WTC11 (cell line): ENCODE results near the gene PLLP. TPM values are rescaled to one million over a fixed set of nuclear protein-coding genes. Genes with fewer than 3 reads are reported as not detected.

Experiments
- ATAC-seq: fragments of 200-7000 bp; cut with Tn5 transposase; 2 replicates; pipeline ENCODE4 v1.10.0; 2021; ENCODE audit warnings: mild to moderate bottlenecking, moderate library complexity
- CTCF ChIA-PET: fragments of 300-600 bp; sonication (Branson Sonifier 250); formaldehyde crosslinking; loops from one replicate; lab custom pipeline; 2021; ENCODE audit warnings: antibody characterized with exemption; lab: Charles Lee
- POLR2A ChIA-PET: fragments of 350-600 bp; sonication (Branson Sonifier 250); formaldehyde crosslinking; loops from one replicate; lab custom pipeline; 2021; ENCODE audit warnings: antibody characterized with exemption; lab: Charles Lee
- DNase-seq: peaks from one replicate; pipeline ENCODE4 v3.0.0; 2021; ENCODE audit warnings: low spot score
- H3K27ac Mint-ChIP-seq: 2 replicates; pipeline ENCODE4 v1.8.0; 2021; ENCODE audit warnings: mixed read lengths
- H3K27me3 Mint-ChIP-seq: 2 replicates; pipeline ENCODE4 v1.8.0; 2021; ENCODE audit warnings: low read depth, mild to moderate bottlenecking, moderate library complexity, mixed read lengths
- H3K36me3 Mint-ChIP-seq: 2 replicates; pipeline ENCODE4 v1.8.0; 2021; ENCODE audit warnings: mixed read lengths
- H3K4me1 Mint-ChIP-seq: 2 replicates; pipeline ENCODE4 v1.8.0; 2022; ENCODE audit warnings: mixed read lengths
- H3K4me3 Mint-ChIP-seq: 2 replicates; pipeline ENCODE4 v1.8.0; 2021; ENCODE audit warnings: mild to moderate bottlenecking, moderate library complexity, mixed read lengths
- H3K9me3 Mint-ChIP-seq: 2 replicates; pipeline ENCODE4 v1.8.0; 2021; ENCODE audit warnings: mixed read lengths
- CREM ChIP-seq: sonication (generic); formaldehyde crosslinking; IDR thresholded peaks from 2 replicates; pipeline ENCODE4 v1.8.1; 2022; ENCODE audit warnings: mild to moderate bottlenecking, missing genetic modification reagents, moderate library complexity
- ESRRA ChIP-seq: sonication (generic); formaldehyde crosslinking; IDR thresholded peaks from 2 replicates; pipeline ENCODE4 v1.8.1; 2022; ENCODE audit warnings: mild to moderate bottlenecking, missing genetic modification reagents, borderline replicate concordance
- JAZF1 ChIP-seq: fragments of 250-450 bp; sonication (Bioruptor Pico); IDR thresholded peaks from 2 replicates; pipeline ENCODE4 v1.9.0; 2021; ENCODE audit warnings: moderate library complexity, mild to moderate bottlenecking, inconsistent platforms
- KAT7 ChIP-seq: sonication (generic); formaldehyde crosslinking; IDR thresholded peaks from 2 replicates; pipeline ENCODE4 v1.8.1; 2023; ENCODE audit warnings: missing genetic modification reagents, mild to moderate bottlenecking, borderline replicate concordance
- NFE2L1 ChIP-seq: sonication (generic); formaldehyde crosslinking; IDR thresholded peaks from 2 replicates; pipeline ENCODE4 v1.8.1; 2023; ENCODE audit warnings: missing genetic modification reagents
- NFYB ChIP-seq: sonication (generic); formaldehyde crosslinking; conservative IDR thresholded peaks from 2 replicates; pipeline ENCODE4 v1.8.0; 2022; ENCODE audit warnings: low read depth, missing genetic modification reagents
- TCF7 ChIP-seq: sonication (generic); formaldehyde crosslinking; IDR thresholded peaks from 2 replicates; pipeline ENCODE4 v1.8.0; 2022; ENCODE audit warnings: mild to moderate bottlenecking, low read depth, missing genetic modification reagents, moderate library complexity
- TP53 ChIP-seq: sonication (generic); formaldehyde crosslinking; IDR thresholded peaks from 2 replicates; pipeline ENCODE4 v1.8.1; 2023; ENCODE audit warnings: mild to moderate bottlenecking, missing genetic modification reagents
- ZNF121 ChIP-seq: sonication (generic); formaldehyde crosslinking; IDR thresholded peaks from 2 replicates; pipeline ENCODE4 v1.8.0; 2023; ENCODE audit warnings: missing genetic modification reagents
- ZNF317 ChIP-seq: sonication (generic); formaldehyde crosslinking; IDR thresholded peaks from 2 replicates; pipeline ENCODE4 v1.8.1; 2023; ENCODE audit warnings: low read depth, mild to moderate bottlenecking, moderate library complexity, missing genetic modification reagents, borderline replicate concordance
- total RNA-seq: library from RNA; stranded (reverse); gene quantifications from 3 replicates; pipeline ENCODE4 v1.2.3, GENCODE V29; 2021
- TF ChIP-seq, protein P1 (sequence below): fragments of 250-450 bp; sonication (Bioruptor Pico); IDR thresholded peaks from 2 replicates; pipeline ENCODE4 v1.9.0; 2021; ENCODE audit warnings: mild to moderate bottlenecking
- TF ChIP-seq, protein P2 (sequence below): sonication (generic); formaldehyde crosslinking; IDR thresholded peaks from 2 replicates; pipeline ENCODE4 v1.8.0; 2023; ENCODE audit warnings: missing genetic modification reagents
- TF ChIP-seq, protein P3 (sequence below): sonication (generic); formaldehyde crosslinking; IDR thresholded peaks from 2 replicates; pipeline ENCODE4 v1.8.0; 2023; ENCODE audit warnings: mild to moderate bottlenecking, missing genetic modification reagents
- TF ChIP-seq, protein P4 (sequence below): sonication (generic); formaldehyde crosslinking; IDR thresholded peaks from 2 replicates; pipeline ENCODE4 v1.8.1; 2022; ENCODE audit warnings: low read depth, mild to moderate bottlenecking, moderate library complexity, missing genetic modification reagents, borderline replicate concordance

The PLLP gene
- total RNA-seq, 1 experiment from 2014 or later, result 2.8 TPM

DNA sequence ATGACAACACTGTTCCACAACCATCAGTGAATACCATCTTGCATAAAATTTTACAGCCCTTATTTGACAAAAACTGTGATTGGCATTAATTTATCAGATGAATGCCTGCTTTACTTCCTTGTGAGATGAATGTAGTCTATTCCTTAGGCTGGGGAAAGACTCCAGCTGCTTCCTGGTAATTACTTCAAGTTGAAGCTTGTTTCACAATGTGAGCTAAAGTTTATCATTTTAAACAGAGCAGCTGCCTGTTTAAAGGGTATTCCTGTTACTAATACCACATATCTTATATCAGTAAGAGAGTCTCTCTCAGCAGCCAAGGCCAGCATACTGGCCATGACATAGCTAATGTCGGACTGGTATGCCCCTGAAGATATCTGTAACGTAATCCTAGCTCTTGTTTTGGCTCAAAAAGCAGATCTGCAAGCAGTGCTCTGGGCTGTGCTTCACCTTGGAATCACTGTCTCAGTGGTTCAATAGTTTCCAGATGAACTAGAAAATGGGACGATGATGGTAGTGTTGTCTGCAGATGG, 52.6 kb downstream of the PLLP start:
- H3K9me3 Mint-ChIP-seq, result no peaks in the 10 kb centered on the region
- H3K4me3 Mint-ChIP-seq, result no peak overlapping the region
- ChIA-PET CTCF (interaction anchor here (0.6 kb wide), 1 partner anchor 289 kb away, joined by 5 read pairs; no protein-coding TSS in a partner anchor), POLR2A (no interaction called here)
- H3K27me3 Mint-ChIP-seq, result no peaks in the 10 kb centered on the region
- H3K4me1 Mint-ChIP-seq, result no peaks in the 10 kb centered on the region
- H3K36me3 Mint-ChIP-seq, result peaks cover 55% of the 10 kb centered on the region
- no peak overlapping the region for H3K27ac Mint-ChIP-seq
- DNase-seq, result no peak
- ATAC-seq, result no peak
- TF ChIP-seq, protein P1, sequence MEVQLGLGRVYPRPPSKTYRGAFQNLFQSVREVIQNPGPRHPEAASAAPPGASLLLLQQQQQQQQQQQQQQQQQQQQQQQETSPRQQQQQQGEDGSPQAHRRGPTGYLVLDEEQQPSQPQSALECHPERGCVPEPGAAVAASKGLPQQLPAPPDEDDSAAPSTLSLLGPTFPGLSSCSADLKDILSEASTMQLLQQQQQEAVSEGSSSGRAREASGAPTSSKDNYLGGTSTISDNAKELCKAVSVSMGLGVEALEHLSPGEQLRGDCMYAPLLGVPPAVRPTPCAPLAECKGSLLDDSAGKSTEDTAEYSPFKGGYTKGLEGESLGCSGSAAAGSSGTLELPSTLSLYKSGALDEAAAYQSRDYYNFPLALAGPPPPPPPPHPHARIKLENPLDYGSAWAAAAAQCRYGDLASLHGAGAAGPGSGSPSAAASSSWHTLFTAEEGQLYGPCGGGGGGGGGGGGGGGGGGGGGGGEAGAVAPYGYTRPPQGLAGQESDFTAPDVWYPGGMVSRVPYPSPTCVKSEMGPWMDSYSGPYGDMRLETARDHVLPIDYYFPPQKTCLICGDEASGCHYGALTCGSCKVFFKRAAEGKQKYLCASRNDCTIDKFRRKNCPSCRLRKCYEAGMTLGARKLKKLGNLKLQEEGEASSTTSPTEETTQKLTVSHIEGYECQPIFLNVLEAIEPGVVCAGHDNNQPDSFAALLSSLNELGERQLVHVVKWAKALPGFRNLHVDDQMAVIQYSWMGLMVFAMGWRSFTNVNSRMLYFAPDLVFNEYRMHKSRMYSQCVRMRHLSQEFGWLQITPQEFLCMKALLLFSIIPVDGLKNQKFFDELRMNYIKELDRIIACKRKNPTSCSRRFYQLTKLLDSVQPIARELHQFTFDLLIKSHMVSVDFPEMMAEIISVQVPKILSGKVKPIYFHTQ (CRISPR knock-in tag), result no peak
- TF ChIP-seq, all 79 proteins: peak for 0

- TF ChIP-seq NFE2L1 (CRISPR knock-in tag) (no peak), TCF7 (CRISPR knock-in tag) (no peak), ESRRA (no peak), JAZF1 (CRISPR knock-in tag) (no peak), CREM (no peak), TP53 (CRISPR knock-in tag) (no peak), KAT7 (no peak), ZNF121 (CRISPR knock-in tag) (no peak), NFYB (CRISPR knock-in tag) (no peak), ZNF317 (CRISPR knock-in tag) (no peak)
- TF ChIP-seq, protein P2, sequence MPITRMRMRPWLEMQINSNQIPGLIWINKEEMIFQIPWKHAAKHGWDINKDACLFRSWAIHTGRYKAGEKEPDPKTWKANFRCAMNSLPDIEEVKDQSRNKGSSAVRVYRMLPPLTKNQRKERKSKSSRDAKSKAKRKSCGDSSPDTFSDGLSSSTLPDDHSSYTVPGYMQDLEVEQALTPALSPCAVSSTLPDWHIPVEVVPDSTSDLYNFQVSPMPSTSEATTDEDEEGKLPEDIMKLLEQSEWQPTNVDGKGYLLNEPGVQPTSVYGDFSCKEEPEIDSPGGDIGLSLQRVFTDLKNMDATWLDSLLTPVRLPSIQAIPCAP (CRISPR knock-in tag), result no peak
- TF ChIP-seq, protein P3, sequence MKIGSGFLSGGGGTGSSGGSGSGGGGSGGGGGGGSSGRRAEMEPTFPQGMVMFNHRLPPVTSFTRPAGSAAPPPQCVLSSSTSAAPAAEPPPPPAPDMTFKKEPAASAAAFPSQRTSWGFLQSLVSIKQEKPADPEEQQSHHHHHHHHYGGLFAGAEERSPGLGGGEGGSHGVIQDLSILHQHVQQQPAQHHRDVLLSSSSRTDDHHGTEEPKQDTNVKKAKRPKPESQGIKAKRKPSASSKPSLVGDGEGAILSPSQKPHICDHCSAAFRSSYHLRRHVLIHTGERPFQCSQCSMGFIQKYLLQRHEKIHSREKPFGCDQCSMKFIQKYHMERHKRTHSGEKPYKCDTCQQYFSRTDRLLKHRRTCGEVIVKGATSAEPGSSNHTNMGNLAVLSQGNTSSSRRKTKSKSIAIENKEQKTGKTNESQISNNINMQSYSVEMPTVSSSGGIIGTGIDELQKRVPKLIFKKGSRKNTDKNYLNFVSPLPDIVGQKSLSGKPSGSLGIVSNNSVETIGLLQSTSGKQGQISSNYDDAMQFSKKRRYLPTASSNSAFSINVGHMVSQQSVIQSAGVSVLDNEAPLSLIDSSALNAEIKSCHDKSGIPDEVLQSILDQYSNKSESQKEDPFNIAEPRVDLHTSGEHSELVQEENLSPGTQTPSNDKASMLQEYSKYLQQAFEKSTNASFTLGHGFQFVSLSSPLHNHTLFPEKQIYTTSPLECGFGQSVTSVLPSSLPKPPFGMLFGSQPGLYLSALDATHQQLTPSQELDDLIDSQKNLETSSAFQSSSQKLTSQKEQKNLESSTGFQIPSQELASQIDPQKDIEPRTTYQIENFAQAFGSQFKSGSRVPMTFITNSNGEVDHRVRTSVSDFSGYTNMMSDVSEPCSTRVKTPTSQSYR (CRISPR knock-in tag), result no peak
- TF ChIP-seq, protein P4, sequence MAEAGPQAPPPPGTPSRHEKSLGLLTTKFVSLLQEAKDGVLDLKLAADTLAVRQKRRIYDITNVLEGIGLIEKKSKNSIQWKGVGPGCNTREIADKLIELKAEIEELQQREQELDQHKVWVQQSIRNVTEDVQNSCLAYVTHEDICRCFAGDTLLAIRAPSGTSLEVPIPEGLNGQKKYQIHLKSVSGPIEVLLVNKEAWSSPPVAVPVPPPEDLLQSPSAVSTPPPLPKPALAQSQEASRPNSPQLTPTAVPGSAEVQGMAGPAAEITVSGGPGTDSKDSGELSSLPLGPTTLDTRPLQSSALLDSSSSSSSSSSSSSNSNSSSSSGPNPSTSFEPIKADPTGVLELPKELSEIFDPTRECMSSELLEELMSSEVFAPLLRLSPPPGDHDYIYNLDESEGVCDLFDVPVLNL (CRISPR knock-in tag), result no peak
- Mint-ChIP-seq H3K9me3 (no peaks in the 10 kb centered on the region), H3K36me3 (peaks cover 62% of the 10 kb centered on the region), H3K4me3 (no peak overlapping the region), H3K27me3 (no peaks in the 10 kb centered on the region), H3K27ac (no peak overlapping the region), H3K4me1 (no peaks in the 10 kb centered on the region)
- POLR2A ChIA-PET, result no interaction called here
- CTCF ChIA-PET, result no interaction called here
- no peak for ATAC-seq
- DNase-seq, result no peak
Measured at GRCh38 chr16:57229079-57229478, 55.4 kb downstream of the PLLP start.
